ENCODE data around the gene TNNT1.
A peak's percentile ranks its signal among the peaks of the same experiment; 100 is the strongest.

Gene TNNT1

GRCh38 chr19:55089342-55089944, 59.6 kb downstream of the TNNT1 start:
- no peak for DNase-seq (ENCODE audit: low read depth in 3 of 3)

DNA sequence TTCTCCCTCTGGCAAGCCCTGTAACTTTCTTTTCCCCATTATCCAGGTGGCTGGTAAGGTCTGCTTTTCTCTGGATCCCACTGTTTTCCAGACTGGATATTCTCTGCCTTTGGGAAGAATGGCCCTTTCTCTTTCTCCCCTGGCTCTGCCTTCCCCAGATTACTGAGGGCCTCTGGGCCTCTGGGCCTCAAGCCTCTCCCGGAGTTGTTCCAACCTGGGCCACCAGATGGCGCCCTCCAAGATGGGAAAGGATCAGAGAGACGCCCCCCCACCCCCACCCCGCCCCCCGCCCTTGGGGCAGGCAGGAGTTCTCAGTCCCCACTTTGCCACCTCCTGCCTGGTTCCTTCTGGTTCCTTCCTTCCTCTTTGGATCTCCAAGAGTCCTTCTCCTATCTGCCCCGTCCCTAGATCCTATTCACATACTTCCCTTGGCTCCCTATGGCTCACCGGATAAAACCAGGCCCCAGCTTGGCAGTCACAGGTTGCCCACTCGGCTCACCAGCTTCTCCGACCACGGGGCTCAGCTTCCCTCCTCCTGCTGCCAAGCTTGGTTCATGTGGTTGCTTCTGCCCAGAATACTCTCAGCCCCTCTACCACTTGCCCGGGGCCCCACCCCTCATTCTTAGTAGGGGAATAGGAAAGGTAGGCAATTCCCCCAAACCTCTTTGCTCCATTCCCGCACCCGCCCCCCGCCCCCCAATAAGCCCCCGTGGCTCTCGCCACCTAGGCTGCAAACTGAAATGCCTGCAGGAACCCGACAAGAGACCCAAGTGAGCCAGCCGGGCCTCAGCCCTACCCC, 60.3 kb downstream of the TNNT1 start:
- peak; percentile 58 to 81 (median 62) for DNase-seq (ENCODE audit: low read depth in 3 of 3)

DNA sequence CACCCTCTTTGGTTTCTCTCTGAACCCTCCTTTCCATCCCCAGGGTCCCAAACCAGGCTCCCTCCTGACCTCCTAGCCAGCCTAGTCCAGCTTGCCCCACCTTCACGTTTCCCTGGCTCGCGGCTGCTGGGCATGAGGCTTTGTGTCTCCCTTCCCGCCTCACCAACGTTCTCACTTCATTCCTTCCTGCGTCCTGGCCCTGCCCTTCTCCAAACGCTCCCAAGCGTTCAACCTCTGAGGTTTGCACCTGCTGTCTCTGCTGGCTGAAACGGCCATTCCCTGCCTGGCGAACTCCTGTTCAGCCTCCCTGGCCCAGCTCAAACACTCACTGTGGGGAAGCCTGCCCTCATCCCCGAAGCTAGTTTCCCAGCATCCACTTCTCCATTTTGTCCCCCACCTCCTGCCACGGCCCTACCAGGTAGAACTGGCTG, 61.0 kb downstream of the TNNT1 start:
- DNase-seq (ENCODE audit: low read depth in 3 of 3), result no peak

GRCh38 chr19:55087542-55087901, 61.5 kb downstream of the TNNT1 start:
- no peak for DNase-seq (ENCODE audit: low read depth in 3 of 3)

GRCh38 chr19:55086730-55087541, 62.1 kb downstream of the TNNT1 start:
- DNase-seq (ENCODE audit: low read depth in 3 of 3), result peak in 2 of 3 experiments; percentile 25 to 59

DNA sequence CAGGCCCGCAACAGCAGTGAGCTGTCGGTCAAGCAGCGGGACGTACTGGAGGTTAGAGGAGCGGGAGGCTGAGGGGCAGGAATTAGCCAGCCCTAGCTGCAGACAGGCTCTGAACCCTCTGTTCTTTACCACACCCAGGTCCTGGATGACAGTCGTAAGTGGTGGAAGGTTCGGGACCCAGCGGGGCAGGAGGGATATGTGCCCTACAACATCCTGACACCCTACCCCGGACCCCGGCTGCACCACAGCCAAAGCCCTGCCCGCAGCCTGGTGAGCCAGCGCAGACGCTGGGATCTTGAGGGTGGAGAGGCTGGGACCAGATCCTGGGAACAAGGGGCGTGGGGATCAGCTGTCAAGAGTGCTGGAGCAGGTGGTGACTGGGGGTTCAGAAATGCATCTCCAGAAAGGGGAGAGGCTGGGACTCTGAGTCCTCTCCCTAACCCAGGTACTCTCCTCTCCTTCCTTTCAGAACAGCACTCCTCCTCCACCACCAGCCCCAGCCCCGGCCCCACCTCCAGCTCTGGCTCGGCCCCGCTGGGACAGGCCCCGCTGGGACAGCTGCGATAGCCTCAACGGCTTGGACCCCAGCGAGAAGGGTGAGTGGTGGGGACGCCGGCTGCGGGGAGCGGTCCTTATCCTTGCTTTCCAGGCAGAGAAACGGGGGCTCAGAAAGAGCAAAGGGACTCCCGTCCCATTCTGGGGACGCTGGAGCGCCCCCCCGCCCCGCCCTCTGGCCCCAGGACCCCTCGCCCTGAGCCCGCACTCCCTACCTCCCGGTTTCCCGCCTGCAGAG, 62.9 kb downstream of the TNNT1 start:
- no peak for DNase-seq (ENCODE audit: low read depth in 3 of 3)

DNA sequence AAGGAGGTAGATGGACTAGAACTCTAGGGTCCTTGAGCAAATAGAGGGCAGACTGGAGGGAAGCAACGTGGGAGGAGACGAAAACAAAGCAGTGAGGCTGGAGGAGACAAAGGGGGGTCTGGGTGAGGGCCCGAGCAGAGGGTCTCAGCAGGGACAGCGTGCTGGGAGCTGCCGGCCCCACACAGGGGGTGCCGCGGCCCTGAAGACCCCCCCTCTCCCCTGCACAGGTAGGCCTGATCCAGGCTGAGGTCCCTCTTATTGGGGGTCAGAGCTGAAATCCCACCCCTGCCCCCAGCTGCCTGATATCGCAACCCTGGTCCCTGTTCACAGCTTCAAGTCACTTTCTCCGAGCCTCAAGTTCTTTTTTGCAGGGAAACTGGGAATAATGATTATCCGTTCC, 64.6 kb downstream of the TNNT1 start:
- no peak for DNase-seq (ENCODE audit: low read depth in 3 of 3)

DNA sequence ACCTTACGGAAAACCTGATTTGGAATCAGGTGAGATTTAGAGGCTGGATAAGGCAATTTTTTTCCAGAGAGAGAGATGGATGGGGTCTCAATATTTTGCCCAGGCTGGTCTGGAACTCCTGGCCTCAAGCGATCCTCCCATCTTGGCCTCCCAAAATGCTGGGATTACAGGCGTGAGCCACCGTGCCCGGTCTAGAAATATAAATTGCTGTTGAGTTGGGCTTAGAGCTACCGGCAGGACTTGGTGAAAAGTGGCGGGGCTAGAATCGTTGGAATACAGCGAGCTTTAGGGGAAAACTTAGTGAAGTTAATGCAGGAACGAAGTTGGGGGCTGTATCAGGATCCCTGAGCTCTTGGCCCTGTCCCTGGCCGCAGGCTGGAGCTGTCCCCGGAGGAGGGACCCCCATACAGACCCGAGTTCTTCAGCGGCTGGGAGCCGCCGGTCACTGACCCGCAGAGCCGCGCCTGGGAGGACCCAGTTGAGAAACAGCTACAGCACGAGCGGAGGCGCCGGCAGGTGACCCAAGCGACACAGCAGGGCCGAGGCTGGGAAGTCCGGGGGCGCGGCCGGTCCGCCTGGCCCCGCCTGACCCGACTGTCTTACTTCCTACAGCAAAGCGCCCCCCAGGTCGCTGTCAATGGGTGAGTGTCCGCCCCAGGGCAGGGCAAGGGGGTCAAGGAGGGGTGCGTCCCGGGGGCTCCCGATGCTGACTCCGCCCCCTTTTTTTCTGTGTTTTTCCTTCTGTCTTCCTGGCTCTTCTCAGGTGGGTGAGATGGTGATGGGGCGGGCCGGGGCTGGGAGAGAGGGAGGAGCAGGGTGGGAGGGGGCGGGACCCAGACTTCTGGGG, 65.8 kb downstream of the TNNT1 start:
- DNase-seq (ENCODE audit: low read depth in 3 of 3), result no peak
